HepG2 (cell line): ENCODE results near the gene TRIM27. TPM values are rescaled to one million over a fixed set of nuclear protein-coding genes. Genes with fewer than 3 reads are reported as not detected.

Source experiments
- BORCS8-MEF2B ChIP-seq: sonication (generic); formaldehyde crosslinking; IDR thresholded peaks from 2 replicates; pipeline ENCODE4 v1.8.0; 2022; ENCODE audit warnings: mild to moderate bottlenecking, missing genetic modification reagents
- DMTF1 ChIP-seq: sonication (generic); formaldehyde crosslinking; IDR thresholded peaks from 2 replicates; pipeline ENCODE4 v1.4.0; 2020; ENCODE audit warnings: mild to moderate bottlenecking, missing genetic modification reagents
- HOXD1 ChIP-seq: sonication (generic); formaldehyde crosslinking; IDR thresholded peaks from 2 replicates; pipeline ENCODE4 v1.5.0; 2020; ENCODE audit warnings: missing genetic modification reagents
- NBN ChIP-seq: fragments of 450-650 bp; conservative IDR thresholded peaks from 2 replicates; pipeline ENCODE4 v1.6.1; 2017
- PHF20 ChIP-seq: sonication (generic); formaldehyde crosslinking; IDR thresholded peaks from 2 replicates; pipeline ENCODE4 v1.5.0; 2020; ENCODE audit warnings: mild to moderate bottlenecking, missing genetic modification reagents
- SNAI1 ChIP-seq: sonication (generic); formaldehyde crosslinking; IDR thresholded peaks from 2 replicates; pipeline ENCODE4 v1.5.0; 2020; ENCODE audit warnings: mild to moderate bottlenecking, missing genetic modification reagents, borderline replicate concordance
- ZFP36L1 ChIP-seq: sonication (generic); formaldehyde crosslinking; IDR thresholded peaks from 2 replicates; pipeline ENCODE4 v1.8.0; 2022; ENCODE audit warnings: mild to moderate bottlenecking, missing genetic modification reagents, moderate library complexity
- ZNF124 ChIP-seq: sonication (generic); formaldehyde crosslinking; IDR thresholded peaks from 2 replicates; pipeline ENCODE4 v1.4.0; 2020; ENCODE audit warnings: missing genetic modification reagents
- ZNF354B ChIP-seq: sonication (generic); formaldehyde crosslinking; IDR thresholded peaks from 2 replicates; pipeline ENCODE4 v1.8.0; 2022; ENCODE audit warnings: mild to moderate bottlenecking, missing genetic modification reagents
- ZNF407 ChIP-seq: sonication (generic); formaldehyde crosslinking; IDR thresholded peaks from one replicate; pipeline ENCODE4 v1.5.1; 2020; ENCODE audit warnings: mild to moderate bottlenecking, missing genetic modification reagents; ENCODE audit errors: not compliant biosample characterization
- ZNF614 ChIP-seq: IDR thresholded peaks from 2 replicates; pipeline ENCODE4 v1.6.1; 2018; ENCODE audit warnings: missing biosample characterization, missing genetic modification reagents, inconsistent platforms, borderline replicate concordance
- polyA plus RNA-seq, 8 experiments: library from polyadenylated mRNA; depleted of rRNA in 3 of 8; stranded (reverse) in 7 of 8; unstranded in 1 of 8; fragments of >200 nt; fragmentation: Illumina TruSeq in 4 of 8; extraction: Trizol in 4 of 8; gene quantifications; 2 replicates each; pipeline versions ENCODE4 v1.2.1 to v1.2.3, GENCODE V29; 2011 to 2016; ENCODE audit warnings: low read depth in 4 of 8, missing spikeins in 1 of 8, mixed read lengths in 1 of 8; ENCODE audit not compliant: insufficient read depth in 1 of 8
- total RNA-seq, 5 experiments: library from RNA; depleted of rRNA; stranded (reverse); fragments of >200 nt; fragmentation: Illumina TruSeq; extraction: Trizol; gene quantifications; 2 replicates each; pipeline ENCODE4 v1.2.3, GENCODE V29; 2016; ENCODE audit warnings: low read depth in 1 of 5
- TF ChIP-seq, protein P1 (sequence below): IDR thresholded peaks from 2 replicates; pipeline ENCODE4 v1.4.0; 2020; ENCODE audit warnings: mild to moderate bottlenecking, missing genetic modification reagents
- TF ChIP-seq, protein P2 (sequence below): sonication (generic); formaldehyde crosslinking; IDR thresholded peaks from 2 replicates; pipeline ENCODE4 v1.4.0; 2020; ENCODE audit warnings: missing genetic modification reagents

TRIM27 gene
- total and polyA plus RNA-seq, 2 of the 13 experiments (the other 11 are each of a cell fraction or from before 2014, with no cell fraction given) = 88.6 to 112 TPM

- TF ChIP-seq, protein P1, sequence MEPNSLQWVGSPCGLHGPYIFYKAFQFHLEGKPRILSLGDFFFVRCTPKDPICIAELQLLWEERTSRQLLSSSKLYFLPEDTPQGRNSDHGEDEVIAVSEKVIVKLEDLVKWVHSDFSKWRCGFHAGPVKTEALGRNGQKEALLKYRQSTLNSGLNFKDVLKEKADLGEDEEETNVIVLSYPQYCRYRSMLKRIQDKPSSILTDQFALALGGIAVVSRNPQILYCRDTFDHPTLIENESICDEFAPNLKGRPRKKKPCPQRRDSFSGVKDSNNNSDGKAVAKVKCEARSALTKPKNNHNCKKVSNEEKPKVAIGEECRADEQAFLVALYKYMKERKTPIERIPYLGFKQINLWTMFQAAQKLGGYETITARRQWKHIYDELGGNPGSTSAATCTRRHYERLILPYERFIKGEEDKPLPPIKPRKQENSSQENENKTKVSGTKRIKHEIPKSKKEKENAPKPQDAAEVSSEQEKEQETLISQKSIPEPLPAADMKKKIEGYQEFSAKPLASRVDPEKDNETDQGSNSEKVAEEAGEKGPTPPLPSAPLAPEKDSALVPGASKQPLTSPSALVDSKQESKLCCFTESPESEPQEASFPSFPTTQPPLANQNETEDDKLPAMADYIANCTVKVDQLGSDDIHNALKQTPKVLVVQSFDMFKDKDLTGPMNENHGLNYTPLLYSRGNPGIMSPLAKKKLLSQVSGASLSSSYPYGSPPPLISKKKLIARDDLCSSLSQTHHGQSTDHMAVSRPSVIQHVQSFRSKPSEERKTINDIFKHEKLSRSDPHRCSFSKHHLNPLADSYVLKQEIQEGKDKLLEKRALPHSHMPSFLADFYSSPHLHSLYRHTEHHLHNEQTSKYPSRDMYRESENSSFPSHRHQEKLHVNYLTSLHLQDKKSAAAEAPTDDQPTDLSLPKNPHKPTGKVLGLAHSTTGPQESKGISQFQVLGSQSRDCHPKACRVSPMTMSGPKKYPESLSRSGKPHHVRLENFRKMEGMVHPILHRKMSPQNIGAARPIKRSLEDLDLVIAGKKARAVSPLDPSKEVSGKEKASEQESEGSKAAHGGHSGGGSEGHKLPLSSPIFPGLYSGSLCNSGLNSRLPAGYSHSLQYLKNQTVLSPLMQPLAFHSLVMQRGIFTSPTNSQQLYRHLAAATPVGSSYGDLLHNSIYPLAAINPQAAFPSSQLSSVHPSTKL (CRISPR knock-in tag) = peak; percentile 65
- TF ChIP-seq HOXD1 (CRISPR knock-in tag) (no peak), NBN (no peak), ZNF614 (CRISPR knock-in tag) (peak; percentile 92), ZFP36L1 (CRISPR knock-in tag) (no peak), ZNF124 (CRISPR knock-in tag) (no peak), ZNF407 (no peak), BORCS8-MEF2B (CRISPR knock-in tag) (0 out of 2 replicates have a peak, but pooled peaks have one; percentile 21), SNAI1 (CRISPR knock-in tag) (no peak), ZNF354B (CRISPR knock-in tag) (no peak), PHF20 (no peak), DMTF1 (CRISPR knock-in tag) (no peak)
- TF ChIP-seq, protein P2, sequence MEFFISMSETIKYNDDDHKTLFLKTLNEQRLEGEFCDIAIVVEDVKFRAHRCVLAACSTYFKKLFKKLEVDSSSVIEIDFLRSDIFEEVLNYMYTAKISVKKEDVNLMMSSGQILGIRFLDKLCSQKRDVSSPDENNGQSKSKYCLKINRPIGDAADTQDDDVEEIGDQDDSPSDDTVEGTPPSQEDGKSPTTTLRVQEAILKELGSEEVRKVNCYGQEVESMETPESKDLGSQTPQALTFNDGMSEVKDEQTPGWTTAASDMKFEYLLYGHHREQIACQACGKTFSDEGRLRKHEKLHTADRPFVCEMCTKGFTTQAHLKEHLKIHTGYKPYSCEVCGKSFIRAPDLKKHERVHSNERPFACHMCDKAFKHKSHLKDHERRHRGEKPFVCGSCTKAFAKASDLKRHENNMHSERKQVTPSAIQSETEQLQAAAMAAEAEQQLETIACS (CRISPR knock-in tag) = no peak
Observed at GRCh38 chr6:28880894-28881780, 42.6 kb downstream of the TRIM27 start (continued).
